Right lobe of liver (tissue), 6 donors: ENCODE measurements around the gene PERM1. TPM values are rescaled to one million over a fixed set of nuclear protein-coding genes. Genes with fewer than 3 reads are reported as not detected.

Experiments used
- ATAC-seq, 4 donors: fragments of 200-7000 bp; cut with Tn5 transposase; one replicate each; pipeline ENCODE4 v1.9.1; 2020; ENCODE audit warnings: mild to moderate bottlenecking in 4 of 4, moderate library complexity in 4 of 4
- DNase-seq, 3 donors: peaks; one replicate each; pipeline ENCODE4 v3.0.0-alpha.2; 2020
- H3K27ac ChIP-seq, 3 donors: fragments of 200-600 bp; one replicate each; pipeline ENCODE4 v1.8.0; 2022
- H3K27me3 ChIP-seq, 2 donors: fragments of 200-600 bp; one replicate each; pipeline ENCODE4 v1.8.0; 2022
- H3K36me3 ChIP-seq, 4 donors: fragments of 200-600 bp; sonication (generic) in 1 of 4; one replicate each; pipeline versions ENCODE4 v1.5.1 to v1.8.0; 2017 to 2022; ENCODE audit warnings: control low read depth in 1 of 4
- H3K4me1 ChIP-seq, 4 donors: fragments of 200-600 bp; sonication (generic) in 1 of 4; one replicate each; pipeline versions ENCODE4 v1.5.1 to v1.8.0; 2017 to 2022; ENCODE audit warnings: control low read depth in 1 of 4
- H3K4me3 ChIP-seq, 3 donors: fragments of 200-600 bp; one replicate each; pipeline ENCODE4 v1.8.0; 2022
- H3K9me3 ChIP-seq, 4 donors: fragments of 200-600 bp; sonication (generic) in 1 of 4; one replicate each; pipeline versions ENCODE4 v1.5.1 to v1.8.0; 2017 to 2022; ENCODE audit warnings: control low read depth in 1 of 4
- POLR2A ChIP-seq: fragments of 450-650 bp; IDR thresholded peaks from one replicate; pipeline ENCODE4 v1.6.1; 2017; ENCODE audit warnings: antibody characterized with exemption, mild to moderate bottlenecking
- WGBS: methylation state at CpG from one replicate; pipeline ENCODE4 v1.1.6; 2018; ENCODE audit warnings: low coverage, low lambda C conversion rate; ENCODE audit not compliant: insufficient coverage; ENCODE audit errors: missing lambda C conversion rate; 5-methylcytosine and 5-hydroxymethylcytosine counted together
- intact Hi-C, 2 donors: fragments of 100-400 bp; cut with DNase I; formaldehyde crosslinking; loops; one replicate each; pipeline versions ENCODE4 v1.11.2 to v1.14.1; 2022
- total RNA-seq, 6 experiments: library from RNA; depleted of rRNA in 2 of 6; stranded (reverse); fragments of >200 nt in 2 of 6; fragmentation: NEBNext Ultra II Directional in 3 of 6; extraction: Animal tissue kit (Norgen Biotek cat#: 25700) in 3 of 6; gene quantifications; one replicate each; pipeline versions ENCODE4 v1.1.0 to v1.2.4, GENCODE V29; 2016 to 2023
- TF ChIP-seq, protein P1 (sequence below), 4 donors: fragments of 200-600 bp in 3 of 4; fragments of 450-650 bp in 1 of 4; IDR thresholded peaks; one replicate each; pipeline versions ENCODE4 v1.5.1 to v1.8.0; 2016 to 2022; ENCODE audit warnings: antibody characterized with exemption in 4 of 4, mild to moderate bottlenecking in 2 of 4
- donor health status: DM: no; HTN: yes; CAD: no.
- donor health status: DM: no; HTN: no; CAD: no.
- donor health status: DM: no; HTN: no; CAD: no.
- donor health status: DM: no; HTN: yes; CAD: no.
- donor health status: DM: no; HTN: yes; CAD: no.

Gene PERM1
- total RNA-seq, 6 experiments from 2014 or later, result 0.18 to 0.46 (median 0.28) TPM; not detected in 2

DNA sequence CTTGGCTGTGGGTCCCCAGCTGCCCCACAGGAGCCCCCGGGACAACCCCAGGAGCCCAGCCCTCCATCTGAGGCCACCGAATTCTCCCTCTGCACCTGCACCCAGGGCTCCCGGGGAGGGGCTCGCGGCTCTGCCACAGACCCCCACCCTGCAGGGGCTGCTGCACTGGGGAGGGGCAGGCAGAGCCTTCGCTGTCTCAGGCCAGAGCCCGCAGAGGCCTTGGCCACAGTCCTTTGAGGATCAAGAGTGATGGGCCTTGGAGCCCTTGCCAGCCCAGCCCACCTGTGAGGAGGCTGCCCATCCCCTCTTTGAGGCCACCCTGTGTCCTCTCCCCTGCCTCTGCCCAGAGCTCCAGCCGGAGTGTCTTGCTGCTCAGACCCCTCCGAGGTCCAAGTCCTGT lies 6.5 kb downstream of the PERM1 start:
- Histone ChIP-seq H3K27me3 (peaks cover 0 to 10% of the 10 kb centered on the region in 2 donors), H3K27ac (no peak overlapping the region), H3K4me3 (no peak overlapping the region), H3K9me3 (no peaks in the 10 kb centered on the region), H3K36me3 (no peaks in the 10 kb centered on the region), H3K4me1 (peaks cover 0 to 6% (median 0%) of the 10 kb centered on the region in 4 donors)
- intact Hi-C loops, result no loop called here
- no peak for TF ChIP-seq POLR2A
- TF ChIP-seq, protein P1, sequence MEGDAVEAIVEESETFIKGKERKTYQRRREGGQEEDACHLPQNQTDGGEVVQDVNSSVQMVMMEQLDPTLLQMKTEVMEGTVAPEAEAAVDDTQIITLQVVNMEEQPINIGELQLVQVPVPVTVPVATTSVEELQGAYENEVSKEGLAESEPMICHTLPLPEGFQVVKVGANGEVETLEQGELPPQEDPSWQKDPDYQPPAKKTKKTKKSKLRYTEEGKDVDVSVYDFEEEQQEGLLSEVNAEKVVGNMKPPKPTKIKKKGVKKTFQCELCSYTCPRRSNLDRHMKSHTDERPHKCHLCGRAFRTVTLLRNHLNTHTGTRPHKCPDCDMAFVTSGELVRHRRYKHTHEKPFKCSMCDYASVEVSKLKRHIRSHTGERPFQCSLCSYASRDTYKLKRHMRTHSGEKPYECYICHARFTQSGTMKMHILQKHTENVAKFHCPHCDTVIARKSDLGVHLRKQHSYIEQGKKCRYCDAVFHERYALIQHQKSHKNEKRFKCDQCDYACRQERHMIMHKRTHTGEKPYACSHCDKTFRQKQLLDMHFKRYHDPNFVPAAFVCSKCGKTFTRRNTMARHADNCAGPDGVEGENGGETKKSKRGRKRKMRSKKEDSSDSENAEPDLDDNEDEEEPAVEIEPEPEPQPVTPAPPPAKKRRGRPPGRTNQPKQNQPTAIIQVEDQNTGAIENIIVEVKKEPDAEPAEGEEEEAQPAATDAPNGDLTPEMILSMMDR (IDR thresholded peaks at IDR 0.05), result no peak
- WGBS, result 72% methylated on average over 4 of the region's 9 CpGs
- DNase-seq (peak in 2 of 3 donors; percentile 16 to 49), ATAC-seq (no peak)

DNA sequence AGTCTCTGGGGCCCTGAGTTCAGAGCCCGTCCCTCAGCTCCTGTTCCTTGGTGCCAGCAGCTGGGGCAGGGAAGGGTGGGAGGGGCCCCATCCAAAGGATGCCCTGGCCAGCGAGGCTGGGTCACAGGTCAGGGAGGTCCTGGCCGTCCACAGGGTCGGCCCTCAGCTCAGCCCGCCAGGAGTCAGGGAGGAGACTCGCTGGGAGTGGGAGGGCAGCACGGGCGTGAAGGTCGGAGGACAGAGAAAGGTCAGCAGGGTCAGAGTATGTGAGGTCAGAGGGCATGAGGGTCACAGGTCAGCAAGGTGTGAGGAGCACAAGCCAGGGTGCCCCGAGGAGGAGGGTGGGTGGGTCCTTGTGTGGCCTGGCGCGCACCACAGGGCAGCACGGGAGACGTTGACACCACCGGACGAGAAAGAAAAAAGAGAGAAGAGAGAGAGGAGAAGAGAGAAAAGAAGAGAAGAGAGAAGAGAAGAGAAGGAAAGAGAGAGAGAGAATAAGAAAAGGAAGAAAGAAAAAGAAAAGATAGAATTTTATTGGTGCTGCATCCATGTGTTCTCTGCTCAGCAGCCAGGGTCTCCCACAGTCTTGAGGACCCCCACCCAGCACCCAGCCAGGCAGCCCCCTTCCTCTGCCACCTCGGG lies 7.1 kb downstream of the PERM1 start:
- DNase-seq, result no peak
- TF ChIP-seq POLR2A, result no peak
- TF ChIP-seq, protein P1 (IDR thresholded peaks at IDR 0.05), result no peak
- no peak overlapping the region for H3K27ac ChIP-seq
- peaks cover 0 to 6% (median 0%) of the 10 kb centered on the region in 4 donors for H3K4me1 ChIP-seq
- H3K9me3 ChIP-seq, result no peaks in the 10 kb centered on the region
- H3K36me3 ChIP-seq, result no peaks in the 10 kb centered on the region
- intact Hi-C loops, result no loop called here
- no peak overlapping the region for H3K4me3 ChIP-seq
- whole genome bisulfite sequencing, result 47% methylated on average over 13 of the region's 17 CpGs
- peaks cover 0 to 12% of the 10 kb centered on the region in 2 donors for H3K27me3 ChIP-seq
- ATAC-seq, result no peak

DNA sequence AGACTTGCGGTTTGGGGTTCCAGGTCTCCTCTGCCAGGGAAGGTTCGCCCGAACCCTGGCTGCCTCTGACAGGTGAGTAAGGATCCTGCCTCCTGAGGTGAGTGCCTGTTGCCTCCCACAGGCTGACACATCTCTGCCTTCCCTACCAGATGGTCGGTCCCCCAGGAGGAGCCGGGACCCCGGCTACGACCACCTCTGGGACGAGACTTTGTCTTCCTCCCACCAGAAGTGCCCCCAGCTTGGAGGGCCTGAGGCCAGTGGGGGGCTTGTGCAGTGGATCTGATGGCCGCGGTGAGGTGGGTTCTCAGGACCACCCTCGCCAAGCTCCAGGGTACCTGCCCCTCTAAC lies 7.6 kb downstream of the PERM1 start:
- DNase-seq, result peak in 1 of 3 donors; percentile 39
- no peaks in the 10 kb centered on the region for H3K36me3 ChIP-seq
- H3K27me3 ChIP-seq, result peaks cover 0 to 12% of the 10 kb centered on the region in 2 donors
- intact Hi-C loops, result no loop called here
- no peak for ATAC-seq
- TF ChIP-seq, protein P1 (IDR thresholded peaks at IDR 0.05), result no peak
- TF ChIP-seq POLR2A, result no peak
- no CpG with 5 or more reads among the region's 11 CpGs for WGBS
- no peaks in the 10 kb centered on the region for H3K9me3 ChIP-seq
- peaks cover 0 to 6% (median 0%) of the 10 kb centered on the region in 4 donors for H3K4me1 ChIP-seq
- H3K27ac ChIP-seq, result no peak overlapping the region
- H3K4me3 ChIP-seq, result no peak overlapping the region

DNA sequence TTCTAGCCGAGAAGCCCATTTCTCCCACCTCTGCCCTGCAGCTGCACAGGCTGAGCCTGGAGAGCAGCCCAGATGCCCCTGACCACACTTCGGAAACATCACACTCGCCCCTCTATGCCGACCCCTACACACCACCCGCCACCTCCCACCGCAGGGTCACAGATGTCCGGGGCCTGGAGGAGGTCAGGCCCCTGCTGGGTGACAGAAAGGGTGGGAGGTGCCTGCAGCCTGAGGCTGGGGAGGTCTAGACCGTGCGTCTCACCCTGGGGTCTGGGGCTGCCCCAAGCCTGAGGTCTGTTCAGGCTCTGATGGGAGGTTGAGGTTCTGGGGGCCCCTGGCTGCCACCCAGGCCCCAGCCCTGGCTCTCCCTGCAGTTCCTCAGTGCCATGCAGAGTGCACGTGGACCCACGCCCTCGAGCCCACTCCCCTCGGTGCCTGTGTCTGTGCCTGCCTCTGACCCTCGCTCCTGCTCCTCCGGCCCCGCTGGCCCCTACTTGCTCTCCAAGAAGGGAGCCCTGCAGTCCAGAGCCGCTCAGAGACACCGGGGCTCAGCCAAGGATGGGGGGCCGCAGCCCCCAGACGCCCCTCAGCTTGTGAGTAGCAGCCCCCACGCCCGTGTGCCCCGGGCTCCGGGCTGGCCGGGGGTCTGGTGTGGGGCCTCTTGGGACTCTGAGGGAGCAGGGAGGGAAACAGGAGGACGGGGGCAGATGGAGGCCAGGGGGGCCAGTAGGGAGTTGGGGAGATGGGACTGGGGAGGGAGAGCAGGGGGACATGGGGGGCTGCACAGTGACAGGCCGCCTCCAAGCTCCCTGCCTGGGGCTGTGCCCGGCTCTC lies 8.2 kb downstream of the PERM1 start:
- no peak overlapping the region for H3K4me3 ChIP-seq
- H3K27ac ChIP-seq, result no peak overlapping the region
- TF ChIP-seq POLR2A, result no peak
- TF ChIP-seq, protein P1 (IDR thresholded peaks at IDR 0.05), result no peak
- WGBS, result 66% methylated on average over 8 of the region's 28 CpGs
- no peak for ATAC-seq
- peaks cover 0 to 12% of the 10 kb centered on the region in 2 donors for H3K27me3 ChIP-seq
- intact Hi-C loops, result no loop called here
- H3K9me3 ChIP-seq, result no peaks in the 10 kb centered on the region
- H3K4me1 ChIP-seq, result peaks cover 0 to 6% (median 0%) of the 10 kb centered on the region in 4 donors
- no peaks in the 10 kb centered on the region for H3K36me3 ChIP-seq
- peak in 2 of 3 donors; percentile 16 to 39 for DNase-seq
